Skeletal muscle tissue (tissue), 4 donors: Measurements from ENCODE around the gene CEP164. TPM values are rescaled to one million over a fixed set of nuclear protein-coding genes. Genes with fewer than 3 reads are reported as not detected.
"Not testable (repeated sequence)": the region's sequence is repeated elsewhere in the genome, so short reads cannot be mapped to it uniquely, and the experiment has no call there.

Experiments used
- H3K27ac ChIP-seq: one replicate; pipeline ENCODE4 v1.7.0; 2013; ENCODE audit warnings: mild to moderate bottlenecking, low read depth, low read length, inconsistent platforms
- H3K27me3 ChIP-seq, 3 donors: one replicate each; pipeline ENCODE4 v1.7.0; 2013; ENCODE audit warnings: low read length in 3 of 3; ENCODE audit not compliant: control insufficient read depth in 3 of 3, insufficient read depth in 3 of 3
- H3K36me3 ChIP-seq, 3 donors: one replicate each; pipeline ENCODE4 v1.7.0; 2013; ENCODE audit warnings: low read length in 3 of 3; ENCODE audit not compliant: control insufficient read depth in 3 of 3, insufficient read depth in 3 of 3
- H3K4me1 ChIP-seq, 3 donors: one replicate each; pipeline ENCODE4 v1.7.0; 2013; ENCODE audit warnings: low read length in 3 of 3, mild to moderate bottlenecking in 3 of 3; ENCODE audit not compliant: control insufficient read depth in 3 of 3, insufficient read depth in 3 of 3
- H3K4me3 ChIP-seq, 3 donors: one replicate each; pipeline ENCODE4 v1.7.0; 2013; ENCODE audit warnings: low read length in 3 of 3
- H3K9ac ChIP-seq, 3 donors: one replicate each; pipeline ENCODE4 v1.7.0; 2013; ENCODE audit warnings: low read length in 3 of 3, mild to moderate bottlenecking in 3 of 3, moderate library complexity in 2 of 3, low read depth in 1 of 3
- H3K9me3 ChIP-seq, 3 donors: one replicate each; pipeline ENCODE4 v1.7.0; 2013; ENCODE audit warnings: low read length in 3 of 3; ENCODE audit not compliant: control insufficient read depth in 3 of 3
- total RNA-seq: library from RNA; depleted of rRNA; stranded (reverse); fragments of >200 nt; gene quantifications from one replicate; pipeline ENCODE4 v1.2.3, GENCODE V29; 2014
- donor health status: Osteomylitis.

The CEP164 gene
- total RNA-seq, 1 donor from 2014 or later, result 21.4 TPM

- H3K9me3 ChIP-seq, result no peaks in the 10 kb centered on the region
- no peak overlapping the region for H3K27ac ChIP-seq
- no peaks in the 10 kb centered on the region for H3K27me3 ChIP-seq
- H3K36me3 ChIP-seq, result no peaks in the 10 kb centered on the region
- H3K4me3 ChIP-seq, result no peak overlapping the region
- no peak overlapping the region for H3K9ac ChIP-seq
- H3K4me1 ChIP-seq, result peaks cover 20 to 24% (median 22%) of the 10 kb centered on the region in 3 donors
These were observed 8.9 kb upstream of the CEP164 start for GRCh38 chr11:117318738-117319137.

GRCh38 chr11:117319214-117319840, 8.3 kb upstream of the CEP164 start:
- H3K27me3 ChIP-seq, result no peaks in the 10 kb centered on the region
- no peak overlapping the region for H3K4me3 ChIP-seq
- no peaks in the 10 kb centered on the region for H3K36me3 ChIP-seq
- no peaks in the 10 kb centered on the region for H3K9me3 ChIP-seq
- peaks cover 18% of the 10 kb centered on the region in 3 donors for H3K4me1 ChIP-seq
- no peak overlapping the region for H3K27ac ChIP-seq
- H3K9ac ChIP-seq, result no peak overlapping the region

GRCh38 chr11:117327255-117327566, 443 bp upstream of the CEP164 start:
- peak overlapping the region; percentile 79 to 87 (median 84) for H3K4me3 ChIP-seq
- H3K9me3 ChIP-seq, H3K27ac ChIP-seq, H3K27me3 ChIP-seq, H3K36me3 ChIP-seq: not testable (repeated sequence)
- H3K9ac ChIP-seq, result peak overlapping the region in 1 of 3 donors; percentile 85
- peaks cover 8 to 12% (median 9%) of the 10 kb centered on the region in 3 donors for H3K4me1 ChIP-seq

- Histone ChIP-seq H3K4me1 (peaks cover 8 to 12% (median 9%) of the 10 kb centered on the region in 3 donors), H3K9ac (peak overlapping the region; percentile 80 to 85 (median 81)), H3K4me3 (peak overlapping the region; percentile 79 to 87 (median 84)), H3K9me3 (no peaks in the 10 kb centered on the region), H3K27ac (peak overlapping the region; percentile 84), H3K36me3 (no peaks in the 10 kb centered on the region), H3K27me3 (no peaks in the 10 kb centered on the region)
These were observed 839 bp downstream of the CEP164 start for GRCh38 chr11:117328375-117329010.

- Histone ChIP-seq H3K4me1 (peaks cover 8 to 12% (median 9%) of the 10 kb centered on the region in 3 donors), H3K4me3 (no peak overlapping the region), H3K9me3 (no peaks in the 10 kb centered on the region), H3K9ac (no peak overlapping the region), H3K36me3 (peaks cover 0 to 2% (median 0%) of the 10 kb centered on the region in 3 donors), H3K27me3 (no peaks in the 10 kb centered on the region), H3K27ac (no peak overlapping the region)
These were observed 5.2 kb downstream of the CEP164 start for GRCh38 chr11:117332843-117333242.

- H3K36me3 ChIP-seq, result peaks cover 0 to 2% (median under 1%) of the 10 kb centered on the region in 3 donors
- H3K4me3 ChIP-seq, result no peak overlapping the region
- no peaks in the 10 kb centered on the region for H3K9me3 ChIP-seq
- no peaks in the 10 kb centered on the region for H3K27me3 ChIP-seq
- H3K9ac ChIP-seq, result no peak overlapping the region
- H3K4me1 ChIP-seq, result peaks cover 2 to 5% (median 4%) of the 10 kb centered on the region in 3 donors
- no peak overlapping the region for H3K27ac ChIP-seq
These were observed 6.3 kb downstream of the CEP164 start for GRCh38 chr11:117333917-117334316.

- H3K9ac ChIP-seq, result no peak overlapping the region
These were observed 7.2 kb downstream of the CEP164 start for GRCh38 chr11:117334896-117335295.

GRCh38 chr11:117335399-117335798, 7.7 kb downstream of the CEP164 start:
- Histone ChIP-seq H3K36me3 (peaks cover 0 to 8% (median 4%) of the 10 kb centered on the region in 3 donors), H3K9me3 (no peaks in the 10 kb centered on the region), H3K9ac (no peak overlapping the region), H3K27ac (no peak overlapping the region), H3K4me1 (no peaks in the 10 kb centered on the region), H3K4me3 (no peak overlapping the region), H3K27me3 (no peaks in the 10 kb centered on the region)

More at GRCh38 chr11:117334896-117335295, 7.2 kb downstream of the CEP164 start:
- Histone ChIP-seq H3K4me1 (no peaks in the 10 kb centered on the region), H3K4me3 (no peak overlapping the region), H3K36me3 (peaks cover 0 to 4% (median 4%) of the 10 kb centered on the region in 3 donors), H3K27ac (no peak overlapping the region), H3K9me3 (no peaks in the 10 kb centered on the region), H3K27me3 (no peaks in the 10 kb centered on the region)

GRCh38 chr11:117337076-117337475, 9.4 kb downstream of the CEP164 start:
- Histone ChIP-seq H3K9me3 (no peaks in the 10 kb centered on the region), H3K9ac (no peak overlapping the region), H3K4me3 (no peak overlapping the region), H3K36me3 (peaks cover 4 to 9% (median 4%) of the 10 kb centered on the region in 3 donors), H3K4me1 (no peaks in the 10 kb centered on the region), H3K27me3 (no peaks in the 10 kb centered on the region), H3K27ac (no peak overlapping the region)

GRCh38 chr11:117345039-117345438, 17.4 kb downstream of the CEP164 start:
- H3K4me1 ChIP-seq, result no peaks in the 10 kb centered on the region
- H3K9ac ChIP-seq, result no peak overlapping the region
- H3K36me3 ChIP-seq, result peaks cover 9 to 24% (median 23%) of the 10 kb centered on the region in 3 donors
- H3K27me3 ChIP-seq, result no peaks in the 10 kb centered on the region
- no peak overlapping the region for H3K4me3 ChIP-seq
- no peaks in the 10 kb centered on the region for H3K9me3 ChIP-seq
- H3K27ac ChIP-seq, result no peak overlapping the region
